Measurements from ENCODE around the gene TCERG1L.

TCERG1L gene

GRCh38 chr10:131315344-131315743 is 3.8 kb upstream of the TCERG1L start:
- DNase-seq (ENCODE audit: low read depth), result no peak

- DNase-seq (ENCODE audit: low read depth), result no peak
Measured at GRCh38 chr10:131314799-131315198, 3.3 kb upstream of the TCERG1L start.

- no peak for DNase-seq (ENCODE audit: low read depth)
Measured at GRCh38 chr10:131314148-131314547, 2.6 kb upstream of the TCERG1L start.

DNA sequence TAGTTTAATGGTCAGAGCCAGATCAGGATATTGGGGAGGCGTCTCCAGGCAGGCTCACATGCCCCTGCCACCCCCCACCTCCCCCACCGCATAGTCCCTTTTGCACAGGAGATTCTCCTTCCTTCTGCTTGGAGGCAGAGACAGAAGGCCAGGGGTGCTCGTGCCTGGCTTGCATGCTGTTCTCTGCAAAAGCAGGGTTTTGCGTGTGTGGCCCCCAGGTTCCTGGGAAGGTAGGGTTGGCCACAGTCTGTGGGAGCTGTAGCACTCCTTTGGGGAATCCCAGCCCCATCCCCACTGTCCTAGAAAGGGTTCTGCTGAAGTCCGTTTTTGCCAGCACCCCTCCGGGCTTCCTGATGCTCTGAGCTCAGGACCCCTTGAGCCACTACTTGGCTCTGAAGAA is 1.9 kb upstream of the TCERG1L start:
- DNase-seq (ENCODE audit: low read depth), result no peak

GRCh38 chr10:131312478-131312836 is 936 bp upstream of the TCERG1L start:
- no peak for DNase-seq (ENCODE audit: low read depth)

GRCh38 chr10:131311402-131311660 is 190 bp downstream of the TCERG1L start:
- DNase-seq (ENCODE audit: low read depth), result no peak

GRCh38 chr10:131310551-131311401 is 745 bp downstream of the TCERG1L start:
- no peak for DNase-seq (ENCODE audit: low read depth)

DNA sequence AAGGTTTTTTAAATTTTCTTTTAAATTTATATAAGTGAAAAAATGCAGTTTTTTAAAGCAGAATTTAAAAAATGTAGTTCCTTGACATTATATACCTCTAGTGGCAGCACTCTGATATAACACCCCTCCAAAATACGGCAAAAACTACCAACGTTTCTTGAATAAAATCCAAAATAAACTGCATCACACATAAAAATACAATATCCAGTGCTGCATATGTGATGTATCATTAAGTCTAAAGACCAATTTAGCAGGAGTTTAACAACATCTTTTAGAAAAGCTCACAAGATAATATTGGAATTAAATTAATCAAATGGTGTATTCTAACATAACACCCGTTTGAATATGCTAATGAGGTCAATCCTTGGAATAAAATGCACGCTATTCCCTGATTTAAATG is 1.4 kb downstream of the TCERG1L start:
- no peak for DNase-seq (ENCODE audit: low read depth)

DNA sequence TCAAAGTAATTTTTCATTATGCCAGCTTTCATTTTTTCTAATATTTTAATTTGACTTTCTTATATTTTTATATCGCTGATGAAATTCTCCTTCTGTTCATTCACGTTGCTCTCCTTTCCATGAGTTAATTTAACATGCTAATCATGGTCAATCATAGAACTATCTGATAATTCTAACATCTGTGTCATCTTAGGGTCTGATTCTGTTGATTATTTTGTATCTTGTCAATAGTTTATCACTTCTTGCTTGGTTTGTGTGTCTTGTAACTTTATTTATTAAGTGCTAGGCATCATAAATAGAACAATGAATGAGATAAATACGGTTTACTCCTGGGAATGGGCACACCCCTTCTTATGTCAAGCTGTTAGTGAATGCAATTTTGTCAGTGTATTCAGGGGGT is 11.0 kb downstream of the TCERG1L start:
- DNase-seq (ENCODE audit: low read depth), result no peak

DNA sequence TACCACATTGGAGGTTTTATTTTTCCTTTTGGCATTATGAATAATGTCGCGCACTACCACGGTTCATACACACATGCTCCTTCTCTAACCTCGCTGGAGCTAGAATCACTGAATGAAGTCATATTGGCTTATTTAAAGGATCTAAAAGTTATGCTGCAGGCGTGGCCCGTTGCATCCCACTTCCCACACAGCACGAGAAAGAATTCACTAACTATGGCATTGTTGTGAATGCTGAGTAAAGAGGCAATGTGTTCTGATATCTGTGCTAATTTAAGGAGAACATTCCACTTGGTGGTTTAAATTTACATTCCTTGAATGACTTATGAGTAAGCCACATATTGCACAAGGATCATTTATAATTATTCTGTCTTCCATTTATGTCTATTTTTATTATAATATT is 20.7 kb downstream of the TCERG1L start:
- no peak for DNase-seq (ENCODE audit: low read depth)

DNA sequence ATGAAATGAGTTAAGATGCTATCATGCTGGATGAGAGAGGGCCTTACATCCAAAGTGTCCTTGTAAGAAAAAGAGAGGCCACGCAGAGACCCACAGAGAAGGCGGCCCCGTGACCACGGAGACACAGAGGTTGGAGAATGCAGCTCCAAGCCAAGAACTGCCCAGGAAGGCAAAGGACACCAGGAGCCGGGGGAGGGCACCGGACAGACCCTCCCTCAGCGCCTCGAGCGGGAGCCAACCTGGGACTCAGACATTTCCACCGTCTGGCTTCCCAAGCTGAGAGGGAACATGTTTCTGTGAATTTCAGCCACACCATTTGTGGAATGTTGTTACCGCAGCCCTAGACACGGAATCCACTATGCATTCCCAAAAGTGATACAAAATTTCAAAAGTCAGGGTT is 22.9 kb downstream of the TCERG1L start:
- no peak for DNase-seq (ENCODE audit: low read depth)

- no peak for DNase-seq (ENCODE audit: low read depth)
Measured at GRCh38 chr10:131282961-131283360, 28.6 kb downstream of the TCERG1L start.

DNA sequence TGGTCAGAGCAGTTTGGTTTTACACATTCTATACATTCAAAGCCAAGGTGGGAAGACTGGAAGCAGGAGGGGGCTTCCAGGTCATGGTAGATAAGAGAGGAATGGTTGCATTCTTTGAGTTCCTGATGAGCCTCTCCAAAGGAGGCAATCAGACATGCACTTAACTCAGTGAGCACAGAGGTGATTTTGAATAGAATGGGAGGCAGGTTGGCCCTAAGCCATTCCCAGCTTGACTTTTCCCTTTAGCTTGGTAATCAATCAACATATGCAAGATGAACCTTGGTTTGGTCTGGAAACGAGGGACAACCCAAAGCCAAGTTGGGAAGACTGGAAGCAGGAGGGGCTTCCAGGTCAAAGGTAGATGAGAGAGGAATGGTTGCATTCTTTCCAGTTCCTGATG is 31.4 kb downstream of the TCERG1L start:
- DNase-seq (ENCODE audit: low read depth), result no peak

DNA sequence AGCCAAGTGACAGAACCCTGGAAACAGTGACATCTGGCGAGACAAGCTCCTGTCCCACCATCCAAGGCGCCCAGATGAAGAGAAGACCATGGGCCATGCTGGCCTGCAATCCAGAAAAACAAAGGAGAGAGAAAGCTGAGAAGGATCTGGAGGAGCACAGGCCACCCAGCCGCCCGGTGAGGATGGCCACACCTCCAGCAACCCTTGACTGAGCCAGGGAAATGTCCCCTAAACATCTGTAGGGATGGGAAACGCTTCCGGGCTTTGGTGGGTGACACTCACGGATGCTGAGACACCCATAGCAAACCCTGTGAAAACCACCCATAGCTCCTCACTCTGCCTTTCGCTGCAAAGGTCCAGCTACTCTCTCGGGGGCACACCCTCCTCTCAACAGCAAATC is 32.0 kb downstream of the TCERG1L start:
- no peak for DNase-seq (ENCODE audit: low read depth)

GRCh38 chr10:131277969-131278368 is 33.6 kb downstream of the TCERG1L start:
- no peak for DNase-seq (ENCODE audit: low read depth)

GRCh38 chr10:131277278-131277677 is 34.2 kb downstream of the TCERG1L start:
- DNase-seq (ENCODE audit: low read depth), result no peak

DNA sequence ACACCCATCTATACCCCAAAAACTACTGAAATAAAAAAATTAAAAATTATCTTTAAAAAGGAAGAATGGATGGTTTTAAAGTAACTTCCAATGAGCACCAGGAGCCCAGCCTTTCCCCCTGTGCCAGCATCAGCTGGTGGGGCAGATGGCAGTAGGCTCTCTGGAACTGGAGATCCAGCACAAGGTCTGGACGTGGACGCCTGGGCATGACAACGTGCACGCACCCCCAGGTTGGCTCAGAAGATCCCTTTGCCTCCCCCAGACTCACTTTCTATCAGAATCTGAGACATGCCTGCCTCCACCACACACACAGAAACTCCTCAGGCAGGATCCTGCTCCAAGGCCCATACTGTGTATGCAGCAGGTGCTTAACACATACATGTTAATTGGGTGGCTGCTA is 35.8 kb downstream of the TCERG1L start:
- no peak for DNase-seq (ENCODE audit: low read depth)

DNA sequence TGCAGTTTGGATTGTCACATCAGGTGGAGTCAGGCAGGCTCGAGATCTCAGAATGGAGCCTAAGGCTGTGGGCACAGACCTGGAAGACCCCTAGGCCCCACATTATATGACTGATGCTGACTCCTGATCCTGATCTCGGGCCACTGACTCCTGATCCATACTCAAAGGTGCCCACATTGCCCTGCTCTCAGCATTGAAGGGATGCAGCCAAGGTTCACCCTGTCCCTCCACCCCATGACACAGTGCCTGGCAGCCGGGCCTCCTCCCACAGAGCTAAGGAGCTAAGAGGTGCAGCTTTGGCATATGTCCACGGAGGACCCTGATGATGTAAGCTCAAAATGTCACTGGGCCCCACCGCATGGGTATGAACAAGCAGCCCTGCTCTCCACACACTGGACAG is 36.6 kb downstream of the TCERG1L start:
- no peak for DNase-seq (ENCODE audit: low read depth)

GRCh38 chr10:131274133-131274880 is 37.2 kb downstream of the TCERG1L start:
- DNase-seq (ENCODE audit: low read depth), result no peak

DNA sequence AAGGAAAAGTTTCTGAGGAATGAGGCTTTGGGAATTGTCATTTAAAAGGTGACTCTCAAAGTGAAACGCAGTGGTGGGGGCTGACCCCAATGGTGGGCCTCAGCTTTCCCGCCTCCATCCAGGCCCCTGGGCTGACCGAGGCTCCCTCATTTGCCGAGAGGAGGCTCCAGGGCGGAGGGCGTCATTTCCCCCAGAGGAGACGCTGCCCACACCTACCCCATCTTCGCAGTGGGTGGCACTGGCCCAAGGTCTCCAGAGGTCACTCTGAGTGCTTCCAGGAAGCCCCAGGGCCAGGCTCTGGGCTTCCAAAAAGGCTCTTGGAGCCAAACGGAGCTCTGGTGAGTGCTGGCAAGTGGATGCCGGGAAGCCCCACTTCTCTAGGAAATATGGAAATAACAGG is 38.0 kb downstream of the TCERG1L start:
- DNase-seq (ENCODE audit: low read depth), result no peak

GRCh38 chr10:131272897-131273451 is 38.5 kb downstream of the TCERG1L start:
- DNase-seq (ENCODE audit: low read depth), result no peak

- no peak for DNase-seq (ENCODE audit: low read depth)
Measured at GRCh38 chr10:131271966-131272365, 39.6 kb downstream of the TCERG1L start.

- no peak for DNase-seq (ENCODE audit: low read depth)
Measured at GRCh38 chr10:131271195-131271880, 40.2 kb downstream of the TCERG1L start.

Data from activated gamma-delta T cell treated with anti-CD3 and anti-CD28 coated beads, Interleukin-2, amount 50 U/mL, for 16 hours (primary cell).